ENCODE results near the gene MYCN.
"Not testable (repeated sequence)": the region's sequence is repeated elsewhere in the genome, so short reads cannot be mapped to it uniquely, and the experiment has no call there.

Gene MYCN

GRCh38 chr2:15907461-15908324 lies 32.7 kb upstream of the MYCN start:
- no peak for DNase-seq (ENCODE audit: low spot score)

GRCh38 chr2:15908371-15908770 lies 32.0 kb upstream of the MYCN start:
- DNase-seq (ENCODE audit: low spot score), result no peak

- DNase-seq (ENCODE audit: low spot score), result no peak
These were observed 31.2 kb upstream of the MYCN start for GRCh38 chr2:15909157-15909556.

- no peak for DNase-seq (ENCODE audit: low spot score)
These were observed 30.6 kb upstream of the MYCN start for GRCh38 chr2:15909736-15910135.

GRCh38 chr2:15911270-15911669 lies 29.1 kb upstream of the MYCN start:
- not testable (repeated sequence) for DNase-seq (ENCODE audit: low spot score)

GRCh38 chr2:15911686-15912085 lies 28.7 kb upstream of the MYCN start:
- DNase-seq (ENCODE audit: low spot score), result no peak

GRCh38 chr2:15912203-15912602 lies 28.1 kb upstream of the MYCN start:
- no peak for DNase-seq (ENCODE audit: low spot score)

- no peak for DNase-seq (ENCODE audit: low spot score)
These were observed 27.2 kb upstream of the MYCN start for GRCh38 chr2:15913146-15913545.

- DNase-seq (ENCODE audit: low spot score), result no peak
These were observed 25.6 kb upstream of the MYCN start for GRCh38 chr2:15914596-15915385.

GRCh38 chr2:15915546-15915945 lies 24.8 kb upstream of the MYCN start:
- not testable (repeated sequence) for DNase-seq (ENCODE audit: low spot score)

GRCh38 chr2:15916336-15916735 lies 24.0 kb upstream of the MYCN start:
- DNase-seq (ENCODE audit: low spot score), result no peak

GRCh38 chr2:15918761-15919356 lies 21.5 kb upstream of the MYCN start:
- no peak for DNase-seq (ENCODE audit: low spot score)

- DNase-seq (ENCODE audit: low spot score), result no peak
These were observed 20.5 kb upstream of the MYCN start for GRCh38 chr2:15919716-15920434.

GRCh38 chr2:15920696-15921095 lies 19.7 kb upstream of the MYCN start:
- DNase-seq (ENCODE audit: low spot score), result no peak

GRCh38 chr2:15923597-15923996 lies 16.8 kb upstream of the MYCN start:
- DNase-seq (ENCODE audit: low spot score), result no peak

GRCh38 chr2:15925819-15926218 lies 14.5 kb upstream of the MYCN start:
- no peak for DNase-seq (ENCODE audit: low spot score)

- DNase-seq (ENCODE audit: low spot score), result no peak
These were observed 14.1 kb upstream of the MYCN start for GRCh38 chr2:15926252-15926651.

GRCh38 chr2:15927551-15928218 lies 12.7 kb upstream of the MYCN start:
- no peak for DNase-seq (ENCODE audit: low spot score)

GRCh38 chr2:15929008-15929407 lies 11.3 kb upstream of the MYCN start:
- DNase-seq (ENCODE audit: low spot score), result not testable (repeated sequence)

- DNase-seq (ENCODE audit: low spot score), result no peak
These were observed 10.5 kb upstream of the MYCN start for GRCh38 chr2:15929861-15930260.

GRCh38 chr2:15930589-15931318 lies 9.6 kb upstream of the MYCN start:
- no peak for DNase-seq (ENCODE audit: low spot score)

Measured in HuH-7.5 (cell line).